Skeletal muscle satellite cell (primary cell): Measurements from ENCODE around the gene OBSCN.

Source experiments
- H3K27me3 ChIP-seq: 2 replicates; pipeline ENCODE4 v1.7.0; 2013; ENCODE audit warnings: low read length; ENCODE audit not compliant: control insufficient read depth, insufficient read depth
- H3K36me3 ChIP-seq: 2 replicates; pipeline ENCODE4 v1.7.0; 2013; ENCODE audit warnings: mild to moderate bottlenecking, control low read depth, low read length; ENCODE audit not compliant: insufficient read depth
- H3K4me1 ChIP-seq: 2 replicates; pipeline ENCODE4 v1.7.0; 2013; ENCODE audit warnings: low read length; ENCODE audit not compliant: control insufficient read depth, insufficient read depth
- H3K4me2 ChIP-seq: 2 replicates; pipeline ENCODE4 v1.7.0; 2013; ENCODE audit warnings: mild to moderate bottlenecking, low read length
- H3K4me3 ChIP-seq: 2 replicates; pipeline ENCODE4 v1.7.0; 2013; ENCODE audit warnings: low read length
- H3K9ac ChIP-seq: 2 replicates; pipeline ENCODE4 v1.7.0; 2013; ENCODE audit warnings: mild to moderate bottlenecking, low read depth, low read length, moderate library complexity
- H3K9me3 ChIP-seq: replicated peaks from 2 replicates; pipeline ENCODE4 v1.7.0; 2013; ENCODE audit warnings: mild to moderate bottlenecking, control low read depth, low read length

OBSCN gene

GRCh38 chr1:228329887-228330286 lies 122.0 kb downstream of the OBSCN start:
- Histone ChIP-seq H3K4me1 (no peaks in the 10 kb centered on the region), H3K9me3 (no peaks in the 10 kb centered on the region), H3K27me3 (peaks cover 6% of the 10 kb centered on the region), H3K36me3 (no peaks in the 10 kb centered on the region), H3K9ac (no peak overlapping the region), H3K4me2 (no peak overlapping the region), H3K4me3 (no peak overlapping the region)

- no peak overlapping the region for H3K4me3 ChIP-seq
- peaks cover 3% of the 10 kb centered on the region for H3K4me1 ChIP-seq
- no peak overlapping the region for H3K9ac ChIP-seq
- no peaks in the 10 kb centered on the region for H3K9me3 ChIP-seq
- no peaks in the 10 kb centered on the region for H3K27me3 ChIP-seq
- H3K36me3 ChIP-seq, result no peaks in the 10 kb centered on the region
- no peak overlapping the region for H3K4me2 ChIP-seq
Observed at GRCh38 chr1:228332797-228333738, 125.2 kb downstream of the OBSCN start.

GRCh38 chr1:228333739-228334115 lies 125.9 kb downstream of the OBSCN start:
- H3K9ac ChIP-seq, result no peak overlapping the region
- H3K4me3 ChIP-seq, result no peak overlapping the region

GRCh38 chr1:228334226-228334935 lies 126.5 kb downstream of the OBSCN start:
- Histone ChIP-seq H3K4me3 (no peak overlapping the region), H3K36me3 (no peaks in the 10 kb centered on the region), H3K27me3 (no peaks in the 10 kb centered on the region), H3K4me1 (peaks cover 3% of the 10 kb centered on the region), H3K4me2 (no peak overlapping the region), H3K9ac (no peak overlapping the region), H3K9me3 (no peaks in the 10 kb centered on the region)

More at GRCh38 chr1:228333739-228334115, 125.9 kb downstream of the OBSCN start:
- Histone ChIP-seq H3K36me3 (no peaks in the 10 kb centered on the region), H3K4me2 (no peak overlapping the region), H3K27me3 (no peaks in the 10 kb centered on the region), H3K9me3 (no peaks in the 10 kb centered on the region), H3K4me1 (peaks cover 3% of the 10 kb centered on the region)

- Histone ChIP-seq H3K4me1 (peaks cover 3% of the 10 kb centered on the region), H3K9ac (no peak overlapping the region), H3K36me3 (no peaks in the 10 kb centered on the region), H3K4me3 (no peak overlapping the region), H3K9me3 (no peaks in the 10 kb centered on the region), H3K4me2 (no peak overlapping the region), H3K27me3 (no peaks in the 10 kb centered on the region)
Observed at GRCh38 chr1:228334954-228335353, 127.1 kb downstream of the OBSCN start.

- no peak overlapping the region for H3K9ac ChIP-seq
Observed at GRCh38 chr1:228335406-228336307, 127.8 kb downstream of the OBSCN start.

GRCh38 chr1:228336308-228337030 lies 128.6 kb downstream of the OBSCN start:
- H3K27me3 ChIP-seq, result no peaks in the 10 kb centered on the region
- H3K9me3 ChIP-seq, result no peaks in the 10 kb centered on the region
- no peak overlapping the region for H3K9ac ChIP-seq

More at GRCh38 chr1:228335406-228336307, 127.8 kb downstream of the OBSCN start:
- Histone ChIP-seq H3K4me1 (peaks cover 3% of the 10 kb centered on the region), H3K9me3 (no peaks in the 10 kb centered on the region), H3K27me3 (no peaks in the 10 kb centered on the region), H3K36me3 (no peaks in the 10 kb centered on the region), H3K4me3 (no peak overlapping the region), H3K4me2 (no peak overlapping the region)

GRCh38 chr1:228337031-228337564 lies 129.3 kb downstream of the OBSCN start:
- Histone ChIP-seq H3K9ac (no peak overlapping the region), H3K4me3 (no peak overlapping the region), H3K27me3 (no peaks in the 10 kb centered on the region), H3K9me3 (no peaks in the 10 kb centered on the region), H3K36me3 (no peaks in the 10 kb centered on the region), H3K4me1 (peaks cover 3% of the 10 kb centered on the region), H3K4me2 (no peak overlapping the region)

More at GRCh38 chr1:228336308-228337030, 128.6 kb downstream of the OBSCN start:
- Histone ChIP-seq H3K4me1 (peaks cover 3% of the 10 kb centered on the region), H3K36me3 (no peaks in the 10 kb centered on the region), H3K4me3 (no peak overlapping the region), H3K4me2 (no peak overlapping the region)

GRCh38 chr1:228337711-228338520 lies 130.1 kb downstream of the OBSCN start:
- H3K27me3 ChIP-seq, result no peaks in the 10 kb centered on the region
- no peak overlapping the region for H3K4me3 ChIP-seq
- peaks cover 3% of the 10 kb centered on the region for H3K4me1 ChIP-seq
- no peaks in the 10 kb centered on the region for H3K36me3 ChIP-seq
- H3K9ac ChIP-seq, result no peak overlapping the region
- no peak overlapping the region for H3K4me2 ChIP-seq
- H3K9me3 ChIP-seq, result no peaks in the 10 kb centered on the region

GRCh38 chr1:228338521-228339051 lies 130.7 kb downstream of the OBSCN start:
- Histone ChIP-seq H3K4me1 (peaks cover 3% of the 10 kb centered on the region), H3K9me3 (no peaks in the 10 kb centered on the region), H3K36me3 (no peaks in the 10 kb centered on the region), H3K9ac (no peak overlapping the region), H3K4me2 (no peak overlapping the region), H3K27me3 (no peaks in the 10 kb centered on the region), H3K4me3 (no peak overlapping the region)
